Skeletal muscle satellite cell (primary cell): ENCODE data around the gene MTA2.
"Not testable (repeated sequence)": the region's sequence is repeated elsewhere in the genome, so short reads cannot be mapped to it uniquely, and the experiment has no call there.

ENCODE experiments used
- H3K27me3 ChIP-seq: 2 replicates; pipeline ENCODE4 v1.7.0; 2013; ENCODE audit warnings: low read length; ENCODE audit not compliant: control insufficient read depth, insufficient read depth
- H3K36me3 ChIP-seq: 2 replicates; pipeline ENCODE4 v1.7.0; 2013; ENCODE audit warnings: mild to moderate bottlenecking, control low read depth, low read length; ENCODE audit not compliant: insufficient read depth
- H3K4me1 ChIP-seq: 2 replicates; pipeline ENCODE4 v1.7.0; 2013; ENCODE audit warnings: low read length; ENCODE audit not compliant: control insufficient read depth, insufficient read depth
- H3K4me2 ChIP-seq: 2 replicates; pipeline ENCODE4 v1.7.0; 2013; ENCODE audit warnings: mild to moderate bottlenecking, low read length
- H3K4me3 ChIP-seq: 2 replicates; pipeline ENCODE4 v1.7.0; 2013; ENCODE audit warnings: low read length
- H3K9ac ChIP-seq: 2 replicates; pipeline ENCODE4 v1.7.0; 2013; ENCODE audit warnings: mild to moderate bottlenecking, low read depth, low read length, moderate library complexity
- H3K9me3 ChIP-seq: replicated peaks from 2 replicates; pipeline ENCODE4 v1.7.0; 2013; ENCODE audit warnings: mild to moderate bottlenecking, control low read depth, low read length

Gene MTA2

GRCh38 chr11:62559204-62559603 lies 42.5 kb downstream of the MTA2 start:
- Histone ChIP-seq H3K9me3 (no peaks in the 10 kb centered on the region), H3K9ac (no peak overlapping the region), H3K4me1 (peaks cover 70% of the 10 kb centered on the region), H3K4me2 (no peak overlapping the region), H3K27me3 (no peaks in the 10 kb centered on the region), H3K36me3 (peaks cover 47% of the 10 kb centered on the region), H3K4me3 (no peak overlapping the region)

GRCh38 chr11:62558669-62559068 lies 43.0 kb downstream of the MTA2 start:
- H3K4me2 ChIP-seq = no peak overlapping the region
- H3K4me3 ChIP-seq = no peak overlapping the region
- no peaks in the 10 kb centered on the region for H3K27me3 ChIP-seq
- peaks cover 73% of the 10 kb centered on the region for H3K4me1 ChIP-seq
- H3K9ac ChIP-seq = no peak overlapping the region
- no peaks in the 10 kb centered on the region for H3K9me3 ChIP-seq
- H3K36me3 ChIP-seq = peaks cover 43% of the 10 kb centered on the region

- H3K36me3 ChIP-seq = peaks cover 31% of the 10 kb centered on the region
- H3K4me3 ChIP-seq = peak overlapping the region; percentile 45
- H3K9ac ChIP-seq = peak overlapping the region; percentile 18
- no peaks in the 10 kb centered on the region for H3K9me3 ChIP-seq
- peaks cover 79% of the 10 kb centered on the region for H3K4me1 ChIP-seq
- H3K4me2 ChIP-seq = peak overlapping the region; percentile 88
- H3K27me3 ChIP-seq = no peaks in the 10 kb centered on the region
These were observed 44.6 kb downstream of the MTA2 start for GRCh38 chr11:62556875-62557631.

GRCh38 chr11:62556108-62556874 lies 45.4 kb downstream of the MTA2 start:
- Histone ChIP-seq H3K27me3 (no peaks in the 10 kb centered on the region), H3K9ac (peak overlapping the region; percentile 90), H3K4me1 (peaks cover 80% of the 10 kb centered on the region), H3K36me3 (peaks cover 25% of the 10 kb centered on the region), H3K4me2 (peak overlapping the region; percentile 88), H3K4me3 (peak overlapping the region; percentile 64), H3K9me3 (no peaks in the 10 kb centered on the region)

GRCh38 chr11:62555464-62556107 lies 46.1 kb downstream of the MTA2 start:
- peaks cover 75% of the 10 kb centered on the region for H3K4me1 ChIP-seq
- no peaks in the 10 kb centered on the region for H3K27me3 ChIP-seq
- no peaks in the 10 kb centered on the region for H3K9me3 ChIP-seq
- H3K9ac ChIP-seq = peak overlapping the region; percentile 90
- peaks cover 25% of the 10 kb centered on the region for H3K36me3 ChIP-seq
- H3K4me3 ChIP-seq = peak overlapping the region; percentile 64
- peak overlapping the region; percentile 88 for H3K4me2 ChIP-seq

- Histone ChIP-seq H3K36me3 (peaks cover 17% of the 10 kb centered on the region), H3K4me1 (peaks cover 66% of the 10 kb centered on the region), H3K27me3 (no peaks in the 10 kb centered on the region), H3K9me3 (no peaks in the 10 kb centered on the region), H3K4me2 (peak overlapping the region; percentile 88), H3K4me3 (peak overlapping the region; percentile 64), H3K9ac (peak overlapping the region; percentile 90)
These were observed 47.1 kb downstream of the MTA2 start for GRCh38 chr11:62554387-62555167.

- Histone ChIP-seq H3K4me2 (peak overlapping the region; percentile 88), H3K4me1 (peaks cover 68% of the 10 kb centered on the region), H3K4me3 (peak overlapping the region; percentile 64), H3K27me3 (no peaks in the 10 kb centered on the region), H3K36me3 (peaks cover 11% of the 10 kb centered on the region), H3K9me3 (no peaks in the 10 kb centered on the region), H3K9ac (peak overlapping the region; percentile 90)
These were observed 47.8 kb downstream of the MTA2 start for GRCh38 chr11:62553839-62554361.

GRCh38 chr11:62553080-62553838 lies 48.4 kb downstream of the MTA2 start:
- Histone ChIP-seq H3K4me2 (peak overlapping the region; percentile 88), H3K27me3 (no peaks in the 10 kb centered on the region), H3K4me3 (peak overlapping the region; percentile 64), H3K36me3 (peaks cover 6% of the 10 kb centered on the region), H3K9ac (peak overlapping the region; percentile 90), H3K4me1 (peaks cover 75% of the 10 kb centered on the region), H3K9me3 (no peaks in the 10 kb centered on the region)

- Histone ChIP-seq H3K36me3 (peaks cover 5% of the 10 kb centered on the region), H3K9ac (peak overlapping the region; percentile 90), H3K4me3 (peak overlapping the region; percentile 64), H3K27me3 (no peaks in the 10 kb centered on the region), H3K4me1 (peaks cover 77% of the 10 kb centered on the region), H3K9me3 (no peaks in the 10 kb centered on the region), H3K4me2 (peak overlapping the region; percentile 88)
These were observed 49.1 kb downstream of the MTA2 start for GRCh38 chr11:62552485-62553079.

GRCh38 chr11:62550478-62550877 lies 51.2 kb downstream of the MTA2 start:
- H3K4me3 ChIP-seq, H3K9me3 ChIP-seq, H3K27me3 ChIP-seq, H3K4me2 ChIP-seq, H3K36me3 ChIP-seq, H3K9ac ChIP-seq: not testable (repeated sequence)
- H3K4me1 ChIP-seq = peaks cover 58% of the 10 kb centered on the region
